ENCODE results near the gene EFNB2. TPM values are rescaled to one million over a fixed set of nuclear protein-coding genes. Genes with fewer than 3 reads are reported as not detected.

Gene EFNB2
- total RNA-seq, 1 donor from 2014 or later = 8.4 TPM

Other genes with a start within 250 kb of the EFNB2 start
- 25.6 TPM for gene ARGLU1, start 32.5 kb upstream of the EFNB2 start, total RNA-seq